Thyroid gland (tissue), 4 donors: ENCODE data around the gene KRIT1. TPM values are rescaled to one million over a fixed set of nuclear protein-coding genes. Genes with fewer than 3 reads are reported as not detected.

ENCODE experiments used
- DNase-seq, 2 donors: peaks; one replicate each; pipeline ENCODE4 v3.0.0-alpha.2; 2019
- H3K27ac ChIP-seq, 3 donors: fragments of 200-600 bp; sonication (generic); 1 replicate in 2 of 3; 2 replicates in 1 of 3; pipeline ENCODE4 v1.5.1; 2016 to 2019; ENCODE audit warnings: mild to moderate bottlenecking in 1 of 3, moderate library complexity in 1 of 3
- H3K27me3 ChIP-seq: fragments of 200-600 bp; sonication (generic); one replicate; pipeline ENCODE4 v1.5.1; 2019
- H3K36me3 ChIP-seq, 2 donors: fragments of 200-600 bp; sonication (generic); one replicate each; pipeline ENCODE4 v1.5.1; 2016 to 2019
- H3K4me1 ChIP-seq, 2 donors: fragments of 200-600 bp; sonication (generic); one replicate each; pipeline ENCODE4 v1.5.1; 2017 to 2019
- H3K4me3 ChIP-seq, 3 donors: fragments of 200-600 bp; sonication (generic); replicated peaks in 1 of 3; 1 replicate in 2 of 3; 2 replicates in 1 of 3; pipeline ENCODE4 v1.5.1; 2016; ENCODE audit warnings: mild to moderate bottlenecking in 1 of 3
- H3K9me3 ChIP-seq: fragments of 200-600 bp; sonication (generic); one replicate; pipeline ENCODE4 v1.5.1; 2017
- POLR2A ChIP-seq, 2 donors: fragments of 450-650 bp; IDR thresholded peaks; one replicate each; pipeline ENCODE4 v1.6.1; 2017; ENCODE audit warnings: antibody characterized with exemption in 2 of 2, mild to moderate bottlenecking in 2 of 2, moderate library complexity in 1 of 2
- WGBS, 2 donors: methylation state at CpG; one replicate each; pipeline ENCODE4 v1.1.5; 2017; 5-methylcytosine and 5-hydroxymethylcytosine counted together
- intact Hi-C: fragments of 100-400 bp; cut with DNase I; formaldehyde crosslinking; loops from one replicate; pipeline ENCODE4 v1.15.1; 2023
- total RNA-seq, 4 donors: library from RNA; depleted of rRNA; stranded (reverse); fragments of >200 nt; gene quantifications; one replicate each; pipeline ENCODE4 v1.2.3, GENCODE V29; 2016
- TF ChIP-seq, protein P1 (sequence below), 6 experiments: fragments of 200-600 bp in 3 of 6; fragments of 450-650 bp in 3 of 6; sonication (generic) in 3 of 6; IDR thresholded peaks; one replicate each; pipeline ENCODE4 v1.5.1; 2016 to 2019; ENCODE audit warnings: antibody characterized with exemption in 6 of 6, mild to moderate bottlenecking in 2 of 6, inconsistent platforms in 1 of 6, moderate library complexity in 1 of 6

KRIT1 gene
- total RNA-seq, 4 donors from 2014 or later, result 98.9 to 137 (median 111) TPM

DNA sequence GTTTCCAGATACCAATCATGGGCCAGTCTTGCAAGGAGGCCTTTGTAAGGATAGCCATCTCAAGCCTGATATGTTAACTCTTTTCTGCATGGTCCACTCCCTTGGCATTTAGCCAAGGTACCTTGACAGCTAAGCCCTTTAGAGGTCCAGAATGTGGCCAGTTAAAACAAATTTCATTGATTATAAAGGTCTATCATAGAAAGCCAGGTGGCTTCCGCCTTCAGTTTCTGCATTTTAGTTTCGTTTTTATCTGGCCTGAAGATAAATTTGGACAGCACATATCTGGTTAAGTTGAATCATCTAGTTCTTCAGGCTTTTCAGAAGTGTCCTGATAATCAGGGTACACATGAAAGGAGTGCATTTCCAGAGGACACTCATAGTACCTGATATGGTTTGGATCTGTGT lies 30.7 kb upstream of the KRIT1 start:
- no peak for DNase-seq
- H3K36me3 ChIP-seq, result no peaks in the 10 kb centered on the region
- no peak overlapping the region for H3K4me3 ChIP-seq
- no peaks in the 10 kb centered on the region for H3K9me3 ChIP-seq
- 88% methylated on average over 2 of the region's 2 CpGs for WGBS, 2 donors
- no peaks in the 10 kb centered on the region for H3K4me1 ChIP-seq
- no peaks in the 10 kb centered on the region for H3K27me3 ChIP-seq
- TF ChIP-seq, protein P1, sequence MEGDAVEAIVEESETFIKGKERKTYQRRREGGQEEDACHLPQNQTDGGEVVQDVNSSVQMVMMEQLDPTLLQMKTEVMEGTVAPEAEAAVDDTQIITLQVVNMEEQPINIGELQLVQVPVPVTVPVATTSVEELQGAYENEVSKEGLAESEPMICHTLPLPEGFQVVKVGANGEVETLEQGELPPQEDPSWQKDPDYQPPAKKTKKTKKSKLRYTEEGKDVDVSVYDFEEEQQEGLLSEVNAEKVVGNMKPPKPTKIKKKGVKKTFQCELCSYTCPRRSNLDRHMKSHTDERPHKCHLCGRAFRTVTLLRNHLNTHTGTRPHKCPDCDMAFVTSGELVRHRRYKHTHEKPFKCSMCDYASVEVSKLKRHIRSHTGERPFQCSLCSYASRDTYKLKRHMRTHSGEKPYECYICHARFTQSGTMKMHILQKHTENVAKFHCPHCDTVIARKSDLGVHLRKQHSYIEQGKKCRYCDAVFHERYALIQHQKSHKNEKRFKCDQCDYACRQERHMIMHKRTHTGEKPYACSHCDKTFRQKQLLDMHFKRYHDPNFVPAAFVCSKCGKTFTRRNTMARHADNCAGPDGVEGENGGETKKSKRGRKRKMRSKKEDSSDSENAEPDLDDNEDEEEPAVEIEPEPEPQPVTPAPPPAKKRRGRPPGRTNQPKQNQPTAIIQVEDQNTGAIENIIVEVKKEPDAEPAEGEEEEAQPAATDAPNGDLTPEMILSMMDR (IDR thresholded peaks at IDR 0.05), result no peak
- no peak for TF ChIP-seq POLR2A (IDR thresholded peaks at IDR 0.05)
- H3K27ac ChIP-seq, result no peak overlapping the region
- intact Hi-C loops, result no loop called here

DNA sequence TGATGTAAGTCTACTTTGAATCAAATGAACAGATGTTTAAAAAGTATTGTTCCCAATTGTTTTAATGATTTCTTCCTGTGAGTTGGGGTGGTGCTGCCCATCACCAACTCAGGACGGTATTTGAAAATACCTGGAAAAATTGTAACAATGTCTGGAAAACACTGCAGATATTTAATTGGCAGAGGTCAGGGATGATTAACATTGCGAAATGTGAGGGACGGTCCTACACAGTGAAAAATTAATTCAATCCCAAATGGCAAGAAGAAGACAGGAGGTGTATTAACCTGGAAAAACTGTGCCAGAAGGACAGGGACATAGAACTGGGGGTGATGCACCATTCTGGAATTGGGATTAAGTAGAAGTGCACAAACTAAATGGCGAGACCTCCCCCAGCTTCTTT lies 29.6 kb upstream of the KRIT1 start:
- 97 to 98% methylated on average over 4 of the region's 4 CpGs for WGBS, 2 donors
- Histone ChIP-seq H3K4me3 (no peak overlapping the region), H3K27me3 (no peaks in the 10 kb centered on the region), H3K36me3 (no peaks in the 10 kb centered on the region), H3K27ac (no peak overlapping the region), H3K4me1 (no peaks in the 10 kb centered on the region), H3K9me3 (no peaks in the 10 kb centered on the region)
- DNase-seq, result no peak
- TF ChIP-seq, protein P1 (IDR thresholded peaks at IDR 0.05), result no peak
- intact Hi-C loops, result no loop called here

DNA sequence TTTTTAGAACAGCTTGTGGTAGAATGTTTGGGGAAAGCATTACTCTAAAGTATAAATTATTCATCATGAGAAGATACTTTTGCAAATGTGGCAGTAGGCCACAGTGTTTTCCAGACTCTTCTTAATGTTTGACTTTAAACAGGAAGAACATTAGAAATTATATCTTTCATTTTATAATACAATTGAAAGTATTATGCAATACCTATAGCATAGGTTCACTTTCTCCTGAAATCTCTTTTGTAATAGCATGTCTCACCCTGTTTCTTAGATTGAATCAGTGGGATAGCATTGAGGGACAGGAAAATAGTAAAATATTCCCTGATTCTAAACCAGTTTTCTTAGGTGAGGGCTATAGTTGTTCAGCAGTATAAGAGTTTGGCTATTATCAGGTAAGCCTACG lies 23.2 kb upstream of the KRIT1 start:
- DNase-seq, result no peak
- Histone ChIP-seq H3K4me3 (no peak overlapping the region), H3K27me3 (no peaks in the 10 kb centered on the region), H3K9me3 (no peaks in the 10 kb centered on the region), H3K4me1 (no peaks in the 10 kb centered on the region), H3K36me3 (no peaks in the 10 kb centered on the region), H3K27ac (no peak overlapping the region)
- TF ChIP-seq, protein P1 (IDR thresholded peaks at IDR 0.05), result no peak
- no peak for TF ChIP-seq POLR2A (IDR thresholded peaks at IDR 0.05)
- WGBS, 2 donors, result 96 to 97% methylated on average over 1 of the region's 1 CpG
- intact Hi-C loops, result no loop called here

DNA sequence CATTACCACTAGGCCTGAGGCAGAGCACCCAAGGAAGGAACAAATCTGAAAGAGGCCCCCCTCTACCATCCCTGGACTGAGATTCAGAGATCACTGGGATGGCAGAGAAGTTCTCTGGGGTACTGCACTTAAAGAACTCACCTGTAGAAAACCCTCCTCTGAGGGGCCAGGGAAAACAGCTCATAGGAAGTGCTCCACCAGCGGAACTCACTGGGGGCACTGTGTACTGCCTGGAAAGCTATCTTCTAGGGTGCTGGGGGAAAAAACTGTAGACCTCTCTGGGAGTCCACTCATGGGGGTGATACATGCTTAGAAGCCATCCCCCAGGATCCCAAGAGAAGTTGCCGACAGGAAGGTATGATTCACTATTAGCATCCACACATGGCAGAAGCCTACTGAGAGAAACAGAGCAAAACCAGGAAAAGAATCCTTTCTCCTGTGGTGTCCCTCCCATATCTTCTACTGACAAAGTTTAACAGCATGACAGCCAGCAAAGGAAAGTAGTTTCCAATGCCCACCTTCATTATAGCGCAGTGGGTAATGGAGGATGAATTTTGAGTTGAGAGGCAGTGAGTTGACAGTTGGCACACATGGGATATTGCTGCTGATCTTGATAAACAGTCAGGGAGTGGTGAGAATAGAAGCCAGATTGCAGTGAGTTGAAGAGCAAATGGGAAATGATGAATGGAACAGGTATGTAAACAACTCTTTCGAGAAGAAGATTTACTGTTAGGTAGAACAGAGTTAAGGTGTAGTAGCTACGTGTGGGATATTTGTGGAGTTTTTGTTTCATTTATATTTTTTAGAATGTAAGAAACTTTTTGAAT lies 20.9 kb upstream of the KRIT1 start:
- Histone ChIP-seq H3K27ac (no peak overlapping the region), H3K9me3 (no peaks in the 10 kb centered on the region), H3K4me3 (no peak overlapping the region), H3K36me3 (no peaks in the 10 kb centered on the region), H3K4me1 (no peaks in the 10 kb centered on the region), H3K27me3 (no peaks in the 10 kb centered on the region)
- intact Hi-C loops, result no loop called here
- 92 to 97% methylated on average over 5 of the region's 5 CpGs for WGBS, 2 donors
- TF ChIP-seq POLR2A (IDR thresholded peaks at IDR 0.05), result no peak
- TF ChIP-seq, protein P1 (IDR thresholded peaks at IDR 0.05), result no peak
- DNase-seq, result no peak

DNA sequence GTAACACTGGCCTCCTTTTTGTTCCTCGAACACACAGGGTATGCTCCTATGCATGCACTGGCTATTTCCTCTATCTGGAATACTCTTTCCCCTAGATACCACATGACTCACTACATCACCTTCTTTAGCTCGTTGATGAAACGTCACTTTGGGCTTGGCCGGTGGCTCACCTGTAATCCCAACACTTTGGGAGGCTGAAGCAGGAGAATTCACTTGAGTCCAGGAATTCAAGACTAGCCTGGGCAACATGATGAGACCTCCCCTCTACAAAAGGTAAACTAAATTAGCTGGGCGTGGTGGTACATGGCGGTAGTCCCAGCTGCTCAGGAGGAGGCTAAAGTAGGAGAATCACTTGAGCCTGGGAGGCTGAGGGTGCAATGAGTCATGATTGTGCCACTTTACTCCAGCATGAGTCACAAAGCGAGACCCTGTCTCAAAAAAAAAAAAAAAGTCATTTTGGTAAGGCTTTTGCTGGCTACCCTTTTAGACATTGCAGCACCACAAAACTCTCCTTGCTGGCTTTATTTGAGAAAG lies 14.6 kb upstream of the KRIT1 start:
- intact Hi-C loops, result no loop called here
- H3K27me3 ChIP-seq, result no peaks in the 10 kb centered on the region
- H3K4me1 ChIP-seq, result no peaks in the 10 kb centered on the region
- H3K9me3 ChIP-seq, result no peaks in the 10 kb centered on the region
- no peak overlapping the region for H3K4me3 ChIP-seq
- H3K36me3 ChIP-seq, result no peaks in the 10 kb centered on the region
- no peak for DNase-seq
- TF ChIP-seq, protein P1 (IDR thresholded peaks at IDR 0.05), result no peak
- TF ChIP-seq POLR2A (IDR thresholded peaks at IDR 0.05), result no peak
- no peak overlapping the region for H3K27ac ChIP-seq
- WGBS, 2 donors, result 80 to 94% methylated on average over 7 of the region's 7 CpGs
